Activated CD4-positive, alpha-beta memory T cell treated with anti-CD3 and anti-CD28 coated beads for 36 hours (primary cell): ENCODE results near the gene CACNB4. TPM values are rescaled to one million over a fixed set of nuclear protein-coding genes. Genes with fewer than 3 reads are reported as not detected.

Source experiments
- CTCF ChIA-PET: fragments of 350-600 bp; sonication (Branson Sonifier 250); formaldehyde crosslinking; loops from one replicate; lab custom pipeline; 2021; ENCODE audit warnings: antibody characterized with exemption, inconsistent platforms; lab: Charles Lee
- POLR2A ChIA-PET: fragments of 350-600 bp; sonication (Branson Sonifier 250); formaldehyde crosslinking; loops from one replicate; lab custom pipeline; 2021; ENCODE audit warnings: antibody characterized with exemption; lab: Charles Lee
- DNase-seq: peaks from one replicate; pipeline ENCODE4 v3.0.0-alpha.2; 2020
- H3K27ac Mint-ChIP-seq: one replicate; pipeline ENCODE4 v1.8.0; 2021; ENCODE audit warnings: mixed read lengths
- H3K27me3 Mint-ChIP-seq: one replicate; pipeline ENCODE4 v1.8.0; 2021; ENCODE audit warnings: mixed read lengths
- H3K36me3 Mint-ChIP-seq: one replicate; pipeline ENCODE4 v1.8.0; 2021; ENCODE audit warnings: mixed read lengths
- H3K4me1 Mint-ChIP-seq: one replicate; pipeline ENCODE4 v1.8.0; 2021; ENCODE audit warnings: low read depth, mixed read lengths
- H3K4me3 Mint-ChIP-seq: one replicate; pipeline ENCODE4 v1.8.0; 2021; ENCODE audit warnings: mild to moderate bottlenecking, mixed read lengths
- H3K9me3 Mint-ChIP-seq: one replicate; pipeline ENCODE4 v1.8.0; 2021; ENCODE audit warnings: mixed read lengths
- intact Hi-C: fragments of 100-400 bp; cut with micrococcal nuclease; formaldehyde crosslinking; loops from one replicate; pipeline ENCODE4 v1.15.1; 2023
- total RNA-seq, 2 experiments: library from RNA; stranded (reverse); gene quantifications; one replicate each; pipeline ENCODE4 v1.2.3, GENCODE V29; 2021

CACNB4 gene
- total RNA-seq, 2 experiments from 2014 or later = 0.19 to 0.48 TPM

GRCh38 chr2:151904807-151905206, 194.0 kb downstream of the CACNB4 start:
- no peak overlapping the region for H3K27ac Mint-ChIP-seq
- no peak for DNase-seq
- peaks cover 2% of the 10 kb centered on the region for H3K27me3 Mint-ChIP-seq
- ChIA-PET POLR2A (no interaction called here), CTCF (interaction anchor here (0.8 kb wide), 1 partner anchor 122 kb away, joined by 3 read pairs; no protein-coding TSS in a partner anchor)
- no peaks in the 10 kb centered on the region for H3K9me3 Mint-ChIP-seq
- intact Hi-C loops = no loop called here
- H3K4me3 Mint-ChIP-seq = no peak overlapping the region
- H3K36me3 Mint-ChIP-seq = no peaks in the 10 kb centered on the region
- no peaks in the 10 kb centered on the region for H3K4me1 Mint-ChIP-seq

- peaks cover 2% of the 10 kb centered on the region for H3K27me3 Mint-ChIP-seq
- H3K27ac Mint-ChIP-seq = no peak overlapping the region
- no peak overlapping the region for H3K4me3 Mint-ChIP-seq
- intact Hi-C loops = no loop called here
- no peaks in the 10 kb centered on the region for H3K9me3 Mint-ChIP-seq
- POLR2A ChIA-PET = no interaction called here
- no peaks in the 10 kb centered on the region for H3K36me3 Mint-ChIP-seq
- no peak for DNase-seq
- CTCF ChIA-PET = no interaction called here
- no peaks in the 10 kb centered on the region for H3K4me1 Mint-ChIP-seq
These were observed 194.8 kb downstream of the CACNB4 start for GRCh38 chr2:151904021-151904420.

- peaks cover 2% of the 10 kb centered on the region for H3K27me3 Mint-ChIP-seq
- ChIA-PET CTCF (no interaction called here), POLR2A (no interaction called here)
- no peak overlapping the region for H3K4me3 Mint-ChIP-seq
- no peaks in the 10 kb centered on the region for H3K9me3 Mint-ChIP-seq
- H3K4me1 Mint-ChIP-seq = no peaks in the 10 kb centered on the region
- H3K36me3 Mint-ChIP-seq = no peaks in the 10 kb centered on the region
- intact Hi-C loops = no loop called here
- DNase-seq = no peak
- no peak overlapping the region for H3K27ac Mint-ChIP-seq
These were observed 196.0 kb downstream of the CACNB4 start for GRCh38 chr2:151902829-151903228.

GRCh38 chr2:151900331-151900730, 198.5 kb downstream of the CACNB4 start:
- Mint-ChIP-seq H3K36me3 (no peaks in the 10 kb centered on the region), H3K4me1 (no peaks in the 10 kb centered on the region), H3K9me3 (no peaks in the 10 kb centered on the region), H3K27me3 (peaks cover 2% of the 10 kb centered on the region), H3K27ac (no peak overlapping the region), H3K4me3 (no peak overlapping the region)
- CTCF ChIA-PET = no interaction called here
- DNase-seq = no peak
- intact Hi-C loops = no loop called here
- POLR2A ChIA-PET = no interaction called here

DNA sequence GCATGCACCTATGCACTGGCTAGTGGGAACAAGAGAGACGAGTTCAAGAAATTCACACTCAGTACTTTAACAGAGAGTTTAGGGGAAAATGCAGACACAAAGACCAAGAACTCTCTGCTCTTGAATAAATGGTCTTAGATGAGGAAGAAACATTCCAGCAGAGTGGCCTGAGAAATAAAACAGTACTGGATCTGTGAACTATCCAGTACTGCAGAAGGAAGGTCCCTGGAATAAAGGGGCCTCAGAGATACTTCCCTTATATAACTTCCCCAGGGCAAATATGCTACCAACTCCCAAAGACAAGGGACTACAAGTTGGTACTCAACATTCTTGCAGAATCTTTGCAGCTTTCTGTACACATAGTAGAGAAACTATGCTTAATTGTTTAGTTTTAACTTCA, 199.7 kb downstream of the CACNB4 start:
- POLR2A ChIA-PET = interaction anchor here (0.6 kb wide), 1 partner anchor 17 kb away, joined by 4 read pairs; no protein-coding TSS in a partner anchor
- H3K4me3 Mint-ChIP-seq = no peak overlapping the region
- intact Hi-C loops = no loop called here
- CTCF ChIA-PET = no interaction called here
- H3K27me3 Mint-ChIP-seq = peaks cover 2% of the 10 kb centered on the region
- no peak overlapping the region for H3K27ac Mint-ChIP-seq
- H3K4me1 Mint-ChIP-seq = no peaks in the 10 kb centered on the region
- no peaks in the 10 kb centered on the region for H3K36me3 Mint-ChIP-seq
- no peak for DNase-seq
- H3K9me3 Mint-ChIP-seq = peaks cover 11% of the 10 kb centered on the region

GRCh38 chr2:151891566-151892194, 207.2 kb downstream of the CACNB4 start:
- POLR2A ChIA-PET = no interaction called here
- H3K4me1 Mint-ChIP-seq = no peaks in the 10 kb centered on the region
- no peak for DNase-seq
- no peak overlapping the region for H3K27ac Mint-ChIP-seq
- CTCF ChIA-PET = interaction anchor here (0.7 kb wide), 1 partner anchor 108 kb away, joined by 3 read pairs; no protein-coding TSS in a partner anchor
- H3K4me3 Mint-ChIP-seq = no peak overlapping the region
- H3K27me3 Mint-ChIP-seq = peaks cover 10% of the 10 kb centered on the region
- intact Hi-C loops = no loop called here
- peaks cover 11% of the 10 kb centered on the region for H3K9me3 Mint-ChIP-seq
- H3K36me3 Mint-ChIP-seq = no peaks in the 10 kb centered on the region

DNA sequence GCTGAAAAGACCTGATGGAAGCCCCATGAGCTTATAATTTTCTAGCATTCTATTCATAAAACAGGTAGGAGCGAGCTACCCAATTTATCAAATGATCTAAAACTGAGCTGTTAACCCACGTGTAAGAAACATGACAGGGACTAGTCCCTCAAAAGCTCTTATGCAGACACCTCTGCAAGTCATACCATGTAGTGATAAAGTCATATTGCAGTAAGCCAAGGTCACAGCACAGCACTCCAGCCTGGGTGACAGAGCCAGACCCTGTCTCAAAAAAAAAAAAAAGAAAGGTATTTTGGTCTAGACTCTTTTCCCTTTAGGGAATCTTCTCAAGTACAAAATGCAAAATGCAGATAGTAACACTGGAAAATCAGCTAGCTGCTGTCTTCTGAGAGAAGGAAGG, 211.7 kb downstream of the CACNB4 start:
- POLR2A ChIA-PET = no interaction called here

GRCh38 chr2:151886241-151886640, 212.6 kb downstream of the CACNB4 start:
- ChIA-PET POLR2A (no interaction called here), CTCF (no interaction called here)
- Mint-ChIP-seq H3K27ac (no peak overlapping the region), H3K36me3 (no peaks in the 10 kb centered on the region), H3K4me3 (no peak overlapping the region), H3K27me3 (peaks cover 10% of the 10 kb centered on the region), H3K9me3 (no peaks in the 10 kb centered on the region), H3K4me1 (no peaks in the 10 kb centered on the region)
- DNase-seq = no peak
- intact Hi-C loops = no loop called here

More for the DNA sequence above, 211.7 kb downstream of the CACNB4 start:
- Mint-ChIP-seq H3K4me1 (no peaks in the 10 kb centered on the region), H3K27ac (no peak overlapping the region), H3K9me3 (no peaks in the 10 kb centered on the region), H3K27me3 (peaks cover 10% of the 10 kb centered on the region), H3K36me3 (no peaks in the 10 kb centered on the region), H3K4me3 (no peak overlapping the region)
- DNase-seq = no peak
- CTCF ChIA-PET = no interaction called here
- intact Hi-C loops = no loop called here

DNA sequence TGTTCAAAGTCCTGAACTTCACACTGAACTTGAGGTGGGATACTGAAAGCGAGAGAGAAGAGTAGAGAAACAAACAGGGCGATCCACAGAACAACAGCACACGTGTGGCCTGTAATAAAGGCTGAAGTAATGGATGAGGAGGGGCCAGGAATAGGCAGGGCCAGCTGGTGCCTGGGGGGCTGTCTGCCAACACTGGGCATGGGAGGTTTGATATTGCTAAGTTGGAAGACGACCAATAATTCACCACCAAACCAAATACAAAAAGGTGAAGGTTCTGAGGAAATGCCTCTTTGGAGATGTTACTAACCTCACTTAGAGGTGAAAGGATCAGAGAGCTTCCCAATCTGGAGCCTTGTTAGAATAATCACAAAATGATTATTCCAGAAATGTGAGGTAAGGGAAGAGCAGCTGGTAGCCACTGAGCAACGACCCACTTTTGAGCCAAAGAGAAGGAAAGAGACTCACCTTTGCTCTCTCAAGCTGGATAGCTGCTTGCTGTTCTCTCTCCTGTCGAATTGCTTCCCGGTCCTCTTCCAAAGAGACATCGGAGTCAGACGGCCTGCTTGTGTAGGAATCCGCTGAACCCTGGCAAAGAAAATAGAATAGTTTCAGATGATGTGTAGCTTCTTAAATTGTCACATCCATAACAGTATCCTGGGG, 215.9 kb downstream of the CACNB4 start:
- ChIA-PET CTCF (no interaction called here), POLR2A (no interaction called here)
- no peaks in the 10 kb centered on the region for H3K36me3 Mint-ChIP-seq
- no peak for DNase-seq
- H3K27ac Mint-ChIP-seq = no peak overlapping the region
- no peaks in the 10 kb centered on the region for H3K27me3 Mint-ChIP-seq
- intact Hi-C loops = no loop called here
- no peak overlapping the region for H3K4me3 Mint-ChIP-seq
- no peaks in the 10 kb centered on the region for H3K9me3 Mint-ChIP-seq
- H3K4me1 Mint-ChIP-seq = peaks cover 11% of the 10 kb centered on the region

DNA sequence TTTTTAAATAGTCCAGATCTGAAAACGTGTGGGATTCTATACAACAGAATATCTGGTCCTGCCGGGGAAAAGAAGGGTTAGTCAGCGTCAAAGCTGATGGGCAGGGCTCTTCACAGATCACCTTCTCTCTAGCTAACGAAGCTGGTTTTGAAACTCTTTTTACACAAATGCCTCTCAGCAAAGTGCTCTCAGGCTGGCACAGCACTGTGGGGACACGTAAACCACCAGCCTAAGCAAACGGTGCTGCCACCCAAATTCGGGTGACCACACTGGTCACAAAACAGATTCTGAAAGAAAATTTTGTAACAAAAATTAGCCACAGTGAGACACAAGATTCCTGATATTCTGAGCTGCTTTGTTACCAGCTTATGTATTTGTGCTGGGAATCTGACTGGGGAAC, 217.5 kb downstream of the CACNB4 start:
- Mint-ChIP-seq H3K4me3 (no peak overlapping the region), H3K27ac (no peak overlapping the region), H3K36me3 (no peaks in the 10 kb centered on the region), H3K27me3 (no peaks in the 10 kb centered on the region), H3K4me1 (peaks cover 11% of the 10 kb centered on the region), H3K9me3 (no peaks in the 10 kb centered on the region)
- CTCF ChIA-PET = interaction anchor here (0.6 kb wide), 2 partner anchors 94 to 334 kb away, joined by 3 to 4 read pairs; no protein-coding TSS in a partner anchor
- POLR2A ChIA-PET = no interaction called here
- intact Hi-C loops = no loop called here
- no peak for DNase-seq

DNA sequence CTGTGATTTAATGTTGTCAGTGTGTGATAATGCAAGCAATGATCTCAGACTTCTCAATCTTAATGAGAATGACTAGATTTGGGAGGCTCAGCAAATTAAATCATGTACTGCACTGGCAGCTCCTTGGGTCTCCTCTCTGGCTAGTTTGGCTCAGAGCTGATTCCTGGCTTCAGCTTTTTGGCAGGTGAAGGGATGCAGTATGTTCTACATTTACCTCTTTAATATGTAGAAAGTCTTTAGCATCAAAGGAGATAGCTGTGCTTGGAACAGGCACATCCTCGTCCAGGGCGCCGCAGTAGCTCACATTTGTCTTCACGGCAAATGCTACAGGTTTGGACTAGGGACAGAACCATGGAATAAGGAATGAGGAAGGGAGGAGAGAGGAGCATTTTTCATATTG, 218.3 kb downstream of the CACNB4 start:
- Mint-ChIP-seq H3K27me3 (no peaks in the 10 kb centered on the region), H3K27ac (no peak overlapping the region), H3K4me1 (peaks cover 11% of the 10 kb centered on the region), H3K36me3 (no peaks in the 10 kb centered on the region), H3K9me3 (no peaks in the 10 kb centered on the region), H3K4me3 (no peak overlapping the region)
- DNase-seq = no peak
- intact Hi-C loops = no loop called here
- ChIA-PET CTCF (no interaction called here), POLR2A (interaction anchor here (0.9 kb wide), 1 partner anchor 26 kb away, joined by 4 read pairs; no protein-coding TSS in a partner anchor)

GRCh38 chr2:151878655-151879563, 219.9 kb downstream of the CACNB4 start:
- ChIA-PET POLR2A (no interaction called here), CTCF (no interaction called here)
- no peak for DNase-seq
- Mint-ChIP-seq H3K36me3 (no peaks in the 10 kb centered on the region), H3K27ac (no peak overlapping the region), H3K27me3 (no peaks in the 10 kb centered on the region), H3K9me3 (no peaks in the 10 kb centered on the region), H3K4me1 (peaks cover 11% of the 10 kb centered on the region), H3K4me3 (no peak overlapping the region)
- intact Hi-C loops = loop anchor here (1.0 to 5.0 kb wide), 2 partner anchors 39 to 52 kb away; partner anchors contain the start of gene ARL5A
